Breast epithelium (tissue), 4 donors: Measurements from ENCODE around the gene ZNF787. TPM values are rescaled to one million over a fixed set of nuclear protein-coding genes. Genes with fewer than 3 reads are reported as not detected.

Experiments used
- DNase-seq, 2 donors: peaks; one replicate each; pipeline ENCODE4 v3.0.0-alpha.2; 2019; ENCODE audit warnings: low spot score in 2 of 2
- H3K27ac ChIP-seq, 2 donors: fragments of 200-600 bp; sonication (generic) in 1 of 2; one replicate each; pipeline ENCODE4 v1.5.1; 2016 to 2019; ENCODE audit warnings: mild to moderate bottlenecking in 1 of 2
- H3K27me3 ChIP-seq, 2 donors: fragments of 200-600 bp; sonication (generic) in 1 of 2; one replicate each; pipeline versions ENCODE4 v1.5.1 to v1.6.0; 2017 to 2019; ENCODE audit warnings: control low read depth in 1 of 2, mild to moderate bottlenecking in 1 of 2
- H3K36me3 ChIP-seq: fragments of 200-600 bp; one replicate; pipeline ENCODE4 v1.5.1; 2019
- H3K4me1 ChIP-seq, 2 donors: fragments of 200-600 bp; sonication (generic); one replicate each; pipeline ENCODE4 v1.5.1; 2016 to 2019; ENCODE audit warnings: control low read depth in 1 of 2
- H3K4me3 ChIP-seq, 3 donors: fragments of 200-600 bp; sonication (generic); 1 replicate in 2 of 3; 2 replicates in 1 of 3; pipeline ENCODE4 v1.5.1; 2016 to 2019; ENCODE audit warnings: mild to moderate bottlenecking in 3 of 3, moderate library complexity in 2 of 3
- H3K9me3 ChIP-seq, 2 donors: fragments of 200-600 bp; sonication (generic) in 1 of 2; one replicate each; pipeline ENCODE4 v1.5.1; 2016 to 2019; ENCODE audit warnings: control low read depth in 1 of 2
- CTCF ChIP-seq, 3 donors: fragments of 450-650 bp; IDR thresholded peaks; one replicate each; pipeline ENCODE4 v1.5.1; 2016 to 2017; ENCODE audit warnings: antibody characterized with exemption in 3 of 3, mild to moderate bottlenecking in 3 of 3, moderate library complexity in 3 of 3
- POLR2A ChIP-seq: fragments of 450-650 bp; IDR thresholded peaks from one replicate; pipeline ENCODE4 v1.6.1; 2016; ENCODE audit warnings: antibody characterized with exemption, mild to moderate bottlenecking, moderate library complexity
- POLR2AphosphoS5 ChIP-seq, 3 donors: sonication (generic); formaldehyde crosslinking; IDR thresholded peaks; one replicate each; pipeline ENCODE4 v1.6.1; 2017; ENCODE audit warnings: antibody characterized with exemption in 3 of 3
- intact Hi-C: fragments of 100-400 bp; cut with DNase I; formaldehyde crosslinking; loops from one replicate; pipeline ENCODE4 v1.15.1; 2023; ENCODE audit warnings: low total_unique reads
- total RNA-seq, 3 donors: library from RNA; depleted of rRNA; stranded (reverse); fragments of >200 nt; gene quantifications; one replicate each; pipeline ENCODE4 v1.1.0, GENCODE V29; 2016

The ZNF787 gene
- total RNA-seq, 3 donors from 2014 or later: 10.2 to 11.1 (median 10.4) TPM

DNA sequence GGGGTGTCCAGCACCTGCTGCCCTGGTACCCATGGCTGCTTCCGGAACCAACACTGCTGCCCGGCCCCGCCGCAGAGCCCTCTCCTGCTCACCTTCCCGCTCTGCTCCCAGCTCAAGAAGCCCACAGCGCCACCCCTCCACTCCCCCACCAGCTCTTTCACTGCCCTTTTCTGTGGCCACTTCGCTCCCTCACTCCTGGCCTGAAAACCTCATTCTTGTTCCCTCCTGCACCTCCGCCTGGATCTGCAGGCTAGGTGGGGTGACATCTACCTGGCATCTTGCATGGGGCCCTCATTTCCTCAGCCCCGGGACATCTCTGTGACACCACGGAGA lies 6.4 kb downstream of the ZNF787 start:
- Histone ChIP-seq H3K27ac (no peak overlapping the region), H3K36me3 (no peaks in the 10 kb centered on the region), H3K4me1 (peaks cover 5 to 45% of the 10 kb centered on the region in 2 donors), H3K27me3 (no peaks in the 10 kb centered on the region), H3K9me3 (no peaks in the 10 kb centered on the region), H3K4me3 (no peak overlapping the region)
- no peak for TF ChIP-seq CTCF (IDR thresholded peaks at IDR 0.05)
- no peak for TF ChIP-seq POLR2AphosphoS5 (IDR thresholded peaks at IDR 0.05)
- no peak for TF ChIP-seq POLR2A
- DNase-seq: no peak
- intact Hi-C loops: loop anchor here (5.0 kb wide), 1 partner anchor 1108 kb away; no protein-coding TSS in a partner anchor

GRCh38 chr19:56114051-56114777 lies 6.9 kb downstream of the ZNF787 start:
- no peaks in the 10 kb centered on the region for H3K9me3 ChIP-seq
- H3K4me3 ChIP-seq: no peak overlapping the region
- intact Hi-C loops: no loop called here
- H3K27ac ChIP-seq: peak overlapping the region in 1 of 2 donors; percentile 12
- TF ChIP-seq POLR2AphosphoS5 (IDR thresholded peaks at IDR 0.05) (no peak), CTCF (IDR thresholded peaks at IDR 0.05) (no peak), POLR2A (no peak)
- H3K36me3 ChIP-seq: no peaks in the 10 kb centered on the region
- no peaks in the 10 kb centered on the region for H3K27me3 ChIP-seq
- H3K4me1 ChIP-seq: peaks cover 5 to 41% of the 10 kb centered on the region in 2 donors
- no peak for DNase-seq

GRCh38 chr19:56113074-56113632 lies 7.9 kb downstream of the ZNF787 start:
- DNase-seq: no peak
- intact Hi-C loops: no loop called here
- Histone ChIP-seq H3K9me3 (no peaks in the 10 kb centered on the region), H3K4me1 (peaks cover 5 to 41% of the 10 kb centered on the region in 2 donors), H3K4me3 (no peak overlapping the region), H3K27me3 (no peaks in the 10 kb centered on the region), H3K36me3 (no peaks in the 10 kb centered on the region), H3K27ac (peak overlapping the region in 1 of 2 donors; percentile 73)
- TF ChIP-seq POLR2A (no peak), CTCF (IDR thresholded peaks at IDR 0.05) (no peak), POLR2AphosphoS5 (IDR thresholded peaks at IDR 0.05) (no peak)

DNA sequence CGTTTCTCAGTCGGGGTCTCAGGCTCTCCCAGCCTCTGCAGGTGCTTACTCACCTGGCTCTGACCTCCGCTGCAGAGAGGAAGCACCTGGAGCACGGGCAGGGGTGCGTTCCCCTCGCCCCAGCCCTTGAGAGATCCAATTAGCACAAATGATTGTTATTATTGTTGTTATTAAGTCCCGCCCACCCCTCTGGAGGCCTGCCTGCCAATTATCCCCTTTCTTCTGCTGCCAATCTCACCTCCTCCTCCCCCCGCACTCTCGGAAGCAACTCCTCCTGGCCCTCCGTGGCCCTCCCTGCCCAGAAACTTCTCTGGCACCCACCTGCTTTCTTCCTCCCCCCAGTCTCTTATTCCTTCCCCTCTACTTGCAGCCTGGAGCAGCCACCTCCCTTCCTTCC lies 8.8 kb downstream of the ZNF787 start:
- TF ChIP-seq POLR2A: no peak
- no peak for TF ChIP-seq CTCF (IDR thresholded peaks at IDR 0.05)
- no peak for TF ChIP-seq POLR2AphosphoS5 (IDR thresholded peaks at IDR 0.05)
- Histone ChIP-seq H3K27me3 (no peaks in the 10 kb centered on the region), H3K36me3 (no peaks in the 10 kb centered on the region), H3K9me3 (no peaks in the 10 kb centered on the region), H3K27ac (peak overlapping the region; percentile 61 to 73), H3K4me3 (peak overlapping the region in 1 of 3 donors; percentile 1), H3K4me1 (peaks cover 5 to 35% of the 10 kb centered on the region in 2 donors)
- no peak for DNase-seq
- intact Hi-C loops: no loop called here

GRCh38 chr19:56111601-56112312 lies 9.3 kb downstream of the ZNF787 start:
- Histone ChIP-seq H3K36me3 (no peaks in the 10 kb centered on the region), H3K27ac (peak overlapping the region; percentile 61 to 73), H3K9me3 (no peaks in the 10 kb centered on the region), H3K27me3 (no peaks in the 10 kb centered on the region), H3K4me3 (peak overlapping the region in 1 of 3 donors; percentile 39), H3K4me1 (peaks cover 5 to 35% of the 10 kb centered on the region in 2 donors)
- intact Hi-C loops: no loop called here
- TF ChIP-seq POLR2AphosphoS5 (IDR thresholded peaks at IDR 0.05) (no peak), CTCF (IDR thresholded peaks at IDR 0.05) (no peak), POLR2A (no peak)
- no peak for DNase-seq
